ENCODE measurements around the gene GATA5.
A peak's percentile ranks its signal among the peaks of the same experiment; 100 is the strongest.

Gene GATA5

DNA sequence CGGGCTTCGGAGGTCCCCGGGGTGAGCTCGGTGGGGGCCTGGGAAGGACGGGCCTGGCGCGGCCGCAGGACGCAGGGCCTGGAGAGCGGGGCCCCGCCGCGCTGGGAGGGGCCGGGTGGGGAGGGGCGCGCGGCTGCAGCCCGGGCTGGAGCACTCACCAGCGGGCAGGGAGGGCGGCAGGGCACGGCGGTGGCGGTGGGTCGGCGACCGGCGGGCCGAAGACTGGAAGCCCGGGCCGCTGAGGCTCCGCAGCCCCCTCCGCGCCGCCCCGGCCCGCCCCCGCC, at the start of gene GATA5:
TSS of gene GATA5 (minus strand) at position 224 of the 284 bp plus-strand sequence. CDS start 474 bp downstream, outside the sequence.
- DNase-seq (ENCODE audit: low spot score) = no peak

DNA sequence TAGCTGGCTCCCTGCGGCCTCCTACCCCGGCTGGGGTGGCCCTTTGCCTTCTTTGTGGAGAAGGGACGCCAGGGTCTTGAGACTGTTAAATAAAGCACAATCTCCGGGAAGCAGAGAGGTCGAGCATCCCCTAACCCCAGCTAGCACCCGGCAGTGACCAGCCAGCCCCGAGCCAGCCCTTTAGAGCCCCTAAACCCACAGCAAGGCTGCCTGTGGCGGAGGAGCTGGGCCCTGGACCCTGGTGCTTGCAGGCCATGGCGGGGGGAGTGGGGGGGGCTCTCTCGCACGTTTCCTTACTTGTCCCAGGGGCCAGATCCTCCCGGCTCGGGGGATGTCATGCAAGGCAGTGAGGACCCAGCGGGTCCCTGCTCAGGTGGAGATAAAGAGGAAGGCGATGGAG, 49.2 kb upstream of the GATA5 start:
- no peak for DNase-seq (ENCODE audit: low spot score)

DNA sequence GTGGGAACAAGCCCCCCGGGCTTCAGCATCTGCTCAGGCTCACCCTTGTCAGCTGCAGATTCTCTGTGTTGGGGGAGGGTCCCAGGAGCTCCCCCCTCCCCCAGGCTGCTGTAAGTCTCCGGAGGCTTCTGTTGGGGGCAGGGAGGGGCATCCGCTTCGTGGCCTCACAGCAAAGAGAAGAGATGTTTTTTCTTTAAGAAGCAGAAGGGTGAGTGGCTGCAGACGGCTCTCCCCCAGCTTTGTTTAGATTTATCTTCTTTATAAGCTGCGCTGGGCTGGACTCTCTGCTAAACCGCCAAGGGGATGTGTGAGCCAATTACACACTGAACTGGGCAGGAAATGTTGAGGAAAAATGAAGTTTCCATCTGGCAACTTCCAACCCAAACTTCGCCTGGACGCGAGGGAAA, 48.7 kb upstream of the GATA5 start:
- DNase-seq (ENCODE audit: low spot score) = no peak

DNA sequence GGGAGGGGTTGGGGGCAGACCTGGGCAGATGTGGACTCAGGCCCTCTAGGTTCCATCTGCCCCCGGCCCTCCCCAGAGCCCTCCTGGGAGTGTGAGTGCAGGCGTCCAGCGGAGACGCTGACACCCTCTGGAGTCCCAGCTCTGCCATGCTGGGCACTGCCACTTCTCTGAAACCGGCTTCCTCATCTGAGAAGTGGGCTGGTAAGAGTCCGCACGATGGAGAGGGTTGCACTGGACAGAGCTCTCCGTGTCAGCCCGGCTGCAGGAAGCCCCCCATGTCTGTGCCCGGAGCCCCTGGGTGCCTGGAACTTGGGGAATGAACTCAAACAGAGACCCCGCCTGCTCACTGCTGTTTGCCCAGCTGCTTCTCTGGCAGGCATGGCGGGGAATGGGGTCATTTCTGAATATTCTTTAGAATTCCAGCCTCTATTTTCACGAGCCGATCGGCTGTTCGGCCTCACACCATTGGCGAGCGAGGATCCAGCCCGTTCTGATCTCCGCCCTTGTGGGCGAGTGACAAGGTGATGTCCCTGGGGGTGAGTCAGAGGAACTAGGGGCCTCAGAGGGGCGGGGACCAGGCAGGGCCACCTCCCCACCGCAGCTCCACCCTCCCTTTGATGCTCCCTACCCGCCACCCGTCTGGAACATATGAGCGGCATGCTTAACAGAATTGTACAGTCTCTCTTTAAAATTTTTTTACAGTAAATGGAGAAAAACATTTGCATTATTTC, 47.8 kb upstream of the GATA5 start:
- no peak for DNase-seq (ENCODE audit: low spot score)

GRCh38 chr20:62522748-62523396, 47.1 kb upstream of the GATA5 start:
- no peak for DNase-seq (ENCODE audit: low spot score)

GRCh38 chr20:62519826-62520225, 44.0 kb upstream of the GATA5 start:
- no peak for DNase-seq (ENCODE audit: low spot score)

GRCh38 chr20:62518911-62519310, 43.1 kb upstream of the GATA5 start:
- no peak for DNase-seq (ENCODE audit: low spot score)

- no peak for DNase-seq (ENCODE audit: low spot score)
Measured at GRCh38 chr20:62517901-62518610, 42.3 kb upstream of the GATA5 start.

DNA sequence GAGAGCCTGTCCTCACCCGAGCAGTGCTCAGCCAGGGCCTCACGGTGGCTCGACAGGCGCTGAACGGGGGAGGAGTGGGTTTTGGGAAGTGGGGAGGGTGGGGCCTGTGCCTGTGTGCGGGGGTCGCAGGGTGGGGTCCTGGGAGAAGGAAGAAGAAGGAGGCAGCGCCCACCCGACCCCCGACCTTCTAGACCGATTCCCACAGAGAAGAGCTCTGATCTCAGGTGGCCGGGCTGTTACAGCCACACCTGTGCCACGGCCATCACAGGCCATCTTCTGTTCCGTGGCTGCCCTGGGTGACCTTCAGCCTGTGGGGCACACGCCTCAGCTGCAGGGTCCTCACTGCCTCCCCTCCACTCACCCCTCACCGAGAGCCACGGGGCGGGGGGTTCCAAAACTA, 41.4 kb upstream of the GATA5 start:
- no peak for DNase-seq (ENCODE audit: low spot score)

DNA sequence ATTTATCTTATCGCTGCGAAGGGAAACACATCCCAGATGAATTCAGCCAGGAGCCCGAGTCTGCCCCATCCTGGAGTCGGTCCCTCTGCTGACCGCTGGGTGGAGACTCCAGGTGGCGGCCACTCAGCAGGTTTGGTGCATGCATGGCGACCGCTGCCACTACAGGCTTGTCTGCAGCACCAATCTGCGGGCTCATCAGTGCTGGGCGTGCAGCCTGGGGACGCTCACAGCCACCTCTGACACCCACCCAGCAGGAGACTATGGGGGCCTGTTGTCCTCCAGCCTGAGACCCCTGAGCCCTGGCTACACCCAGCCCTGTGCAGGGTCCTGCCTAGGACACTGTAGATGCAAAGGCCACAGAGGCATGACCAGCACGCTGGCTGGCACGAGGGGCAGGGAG, 40.5 kb upstream of the GATA5 start:
- peak; percentile 95 for DNase-seq (ENCODE audit: low spot score)

DNA sequence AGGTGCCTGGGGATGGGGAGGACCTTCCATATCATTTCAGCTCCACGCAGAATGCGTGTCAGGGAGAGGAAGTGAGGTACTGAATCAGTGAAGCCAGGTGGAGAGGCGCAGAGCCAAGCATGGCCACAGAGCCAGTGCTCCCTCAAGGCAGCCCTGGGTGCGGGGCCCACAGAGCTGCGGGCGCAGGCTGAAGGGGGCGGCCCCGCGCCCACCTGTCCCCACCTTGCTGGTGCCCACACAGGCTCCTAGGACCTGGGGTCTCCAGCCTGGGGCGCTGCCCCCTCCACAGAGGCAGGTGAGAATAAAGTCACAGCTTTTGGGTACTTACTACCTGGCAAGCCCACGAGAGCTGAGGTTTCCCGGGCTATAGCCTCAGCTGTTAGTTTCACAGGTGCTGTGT, 40.0 kb upstream of the GATA5 start:
- DNase-seq (ENCODE audit: low spot score) = no peak

GRCh38 chr20:62515280-62515679, 39.5 kb upstream of the GATA5 start:
- no peak for DNase-seq (ENCODE audit: low spot score)

DNA sequence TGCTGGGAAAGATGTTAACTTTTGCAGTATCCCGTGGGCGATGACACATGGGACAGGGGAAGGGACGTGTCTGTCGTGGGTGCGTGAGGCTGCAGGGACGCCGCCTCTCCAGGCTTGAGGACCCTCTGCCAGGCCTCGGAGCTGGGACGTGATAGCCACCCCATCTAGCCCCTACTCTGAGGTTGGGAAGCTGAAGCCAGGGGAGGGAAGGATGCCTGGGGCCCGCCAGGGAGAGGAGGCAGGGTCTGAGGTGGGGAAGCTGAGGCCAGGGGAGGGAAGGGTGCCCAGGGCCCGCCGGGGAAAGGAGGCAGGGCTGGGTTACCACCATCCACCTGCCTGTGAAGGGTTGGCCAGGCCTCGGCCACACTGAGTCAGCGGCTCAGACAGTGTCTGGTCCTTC, 38.2 kb upstream of the GATA5 start:
- DNase-seq (ENCODE audit: low spot score) = no peak

GRCh38 chr20:62511915-62512610, 36.3 kb upstream of the GATA5 start:
- no peak for DNase-seq (ENCODE audit: low spot score)

DNA sequence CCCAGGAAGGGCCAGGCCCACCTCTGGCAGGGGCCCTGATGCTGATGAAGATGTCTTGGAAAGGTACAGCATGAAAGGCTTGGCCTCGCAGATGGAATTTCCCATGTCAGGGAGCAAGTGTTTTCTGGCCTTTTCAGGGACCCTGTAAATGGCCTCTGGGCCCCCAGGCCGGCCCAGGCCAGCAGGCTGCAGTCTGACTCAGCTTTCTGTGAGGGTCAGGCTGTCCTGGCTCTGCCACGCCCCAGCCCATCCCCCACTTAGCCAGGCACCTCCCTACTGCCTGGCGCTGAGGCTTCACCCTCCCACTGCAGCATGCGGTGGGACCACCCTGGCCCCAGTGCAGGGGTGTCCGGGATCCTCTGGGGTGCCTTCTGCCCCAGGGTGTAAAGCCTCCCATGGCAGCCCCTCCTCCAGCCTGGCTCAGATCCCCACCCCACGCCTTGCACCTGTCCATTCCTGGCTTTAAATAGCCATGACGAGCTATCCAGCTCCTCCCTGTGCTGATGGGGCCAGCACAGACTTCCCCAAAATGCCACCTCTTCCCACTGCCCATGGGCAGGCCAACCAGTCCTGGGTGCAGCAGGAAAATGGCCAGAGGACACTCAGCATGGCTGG, 35.6 kb upstream of the GATA5 start:
- no peak for DNase-seq (ENCODE audit: low spot score)

GRCh38 chr20:62508641-62509051, 32.9 kb upstream of the GATA5 start:
- no peak for DNase-seq (ENCODE audit: low spot score)

GRCh38 chr20:62507991-62508640, 32.3 kb upstream of the GATA5 start:
- DNase-seq (ENCODE audit: low spot score) = no peak

DNA sequence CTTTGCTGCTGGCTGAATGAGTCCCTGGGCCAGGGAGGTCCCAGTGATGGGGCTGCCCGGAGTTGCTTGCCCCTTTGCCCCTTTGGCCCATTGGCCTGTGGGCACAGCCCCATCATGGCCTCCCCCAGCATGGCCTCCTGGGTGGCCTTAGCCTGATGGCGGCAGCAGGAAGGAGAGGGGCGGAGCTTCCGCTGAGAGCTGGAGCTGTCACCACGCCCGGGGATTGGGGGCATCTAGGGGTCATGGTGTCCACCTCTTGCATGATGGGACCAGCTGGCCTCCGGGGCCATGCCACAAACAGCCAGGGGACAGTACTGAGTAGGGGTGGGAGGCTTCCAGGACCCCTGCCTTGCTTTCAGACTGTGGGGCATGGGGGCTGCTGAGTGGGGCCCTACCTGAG, 31.5 kb upstream of the GATA5 start:
- DNase-seq (ENCODE audit: low spot score) = no peak

- no peak for DNase-seq (ENCODE audit: low spot score)
Measured at GRCh38 chr20:62506791-62507190, 31.0 kb upstream of the GATA5 start.

DNA sequence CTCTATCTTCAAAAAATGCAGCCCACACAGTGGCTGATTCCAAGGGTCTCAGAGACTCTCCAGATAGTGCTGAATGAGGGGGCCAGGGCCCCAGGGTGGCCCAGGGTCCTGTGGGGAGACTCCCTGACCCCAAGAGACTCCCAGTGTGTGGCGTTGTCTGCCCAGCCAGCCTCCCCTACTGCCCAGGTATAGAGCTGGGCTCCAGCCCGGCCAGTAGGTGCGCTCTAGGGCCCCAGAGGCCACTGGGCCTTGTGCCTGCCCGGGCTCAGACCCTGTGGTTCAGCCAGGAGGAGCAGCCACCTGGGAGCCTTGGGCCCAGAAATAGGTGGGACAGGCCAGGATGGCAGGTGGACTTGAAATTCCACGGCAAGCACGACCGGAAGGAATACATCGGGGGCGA, 30.3 kb upstream of the GATA5 start:
- DNase-seq (ENCODE audit: low spot score) = peak; percentile 68

DNA sequence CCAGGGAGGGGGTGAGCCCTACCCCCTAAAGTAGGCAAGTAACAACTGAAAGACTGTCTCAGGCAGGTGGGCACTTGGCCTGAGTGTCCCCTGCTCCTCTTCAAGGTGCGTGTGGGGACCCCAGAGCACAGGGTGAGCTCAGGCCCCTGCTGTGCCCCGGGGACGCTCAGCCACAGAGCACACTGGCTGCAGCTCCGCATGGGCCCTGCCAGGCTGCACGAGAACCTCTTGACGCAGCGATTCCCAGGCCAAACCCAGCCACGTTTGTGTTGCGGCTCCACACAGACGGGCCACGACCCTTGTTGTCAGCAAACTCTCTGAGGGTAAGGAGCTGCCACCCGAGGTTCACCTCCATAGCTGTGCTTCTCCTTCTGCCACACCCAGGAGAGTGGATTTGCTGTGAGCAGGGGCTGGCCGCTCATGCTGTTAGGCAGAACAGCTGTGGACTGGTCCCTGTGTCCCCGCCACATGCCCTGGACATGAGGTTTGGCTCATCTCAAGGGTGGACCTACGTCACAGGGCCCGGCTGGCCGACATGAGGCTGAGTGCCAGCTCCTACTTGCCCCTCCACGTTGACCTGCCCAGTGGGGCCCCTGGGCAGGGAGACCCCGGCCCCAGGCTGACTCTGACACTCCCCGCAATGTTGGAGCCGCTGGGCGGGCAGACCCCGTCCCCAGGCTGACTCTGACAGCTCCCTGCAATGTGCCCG, 29.7 kb upstream of the GATA5 start:
- no peak for DNase-seq (ENCODE audit: low spot score)
